Lung (tissue), 12 donors: ENCODE measurements around the gene PPIL1. TPM values are rescaled to one million over a fixed set of nuclear protein-coding genes. Genes with fewer than 3 reads are reported as not detected.

Experiments used
- ATAC-seq: fragments of 200-7000 bp; cut with Tn5 transposase; one replicate; pipeline ENCODE4 v1.9.1; 2020; ENCODE audit warnings: moderate number of reproducible peaks; ENCODE audit not compliant: insufficient read depth, low FRiP score
- DNase-seq, 3 donors: peaks; one replicate each; pipeline ENCODE4 v3.0.0-alpha.2; 2013 to 2017
- H3K27ac ChIP-seq, 2 donors: one replicate each; pipeline ENCODE4 v1.5.1; 2013; ENCODE audit warnings: mild to moderate bottlenecking in 2 of 2, moderate library complexity in 2 of 2, control low read depth in 1 of 2, inconsistent platforms in 1 of 2, low read depth in 1 of 2, low read length in 1 of 2
- H3K27me3 ChIP-seq, 3 donors: one replicate each; pipeline ENCODE4 v1.5.1; 2013; ENCODE audit warnings: low read length in 2 of 3; ENCODE audit not compliant: control insufficient read depth in 3 of 3, insufficient read depth in 3 of 3
- H3K36me3 ChIP-seq, 4 donors: one replicate each; pipeline ENCODE4 v1.5.1; 2013; ENCODE audit warnings: low read length in 4 of 4, mild to moderate bottlenecking in 1 of 4, moderate library complexity in 1 of 4; ENCODE audit not compliant: control insufficient read depth in 4 of 4, insufficient read depth in 4 of 4
- H3K4me1 ChIP-seq, 5 donors: one replicate each; pipeline ENCODE4 v1.5.1; 2013; ENCODE audit warnings: low read length in 5 of 5, mild to moderate bottlenecking in 2 of 5, moderate library complexity in 1 of 5; ENCODE audit not compliant: control insufficient read depth in 5 of 5, insufficient read depth in 5 of 5
- H3K4me3 ChIP-seq: one replicate; pipeline ENCODE4 v1.5.1; 2013; ENCODE audit warnings: mild to moderate bottlenecking, control low read depth, moderate library complexity
- H3K9ac ChIP-seq, 2 donors: one replicate each; pipeline ENCODE4 v1.5.1; 2013; ENCODE audit warnings: low read length in 2 of 2, control low read depth in 1 of 2; ENCODE audit not compliant: insufficient read depth in 1 of 2
- H3K9me3 ChIP-seq, 4 donors: one replicate each; pipeline ENCODE4 v1.5.1; 2013; ENCODE audit warnings: low read length in 3 of 4, mild to moderate bottlenecking in 1 of 4, moderate library complexity in 1 of 4; ENCODE audit not compliant: control insufficient read depth in 4 of 4, insufficient read depth in 3 of 4
- WGBS, 2 donors: extraction: QIAGEN DNeasy Blood & Tissue Kit; methylation state at CpG; one replicate each; pipeline ENCODE4 v1.1.7; 2013; 5-methylcytosine and 5-hydroxymethylcytosine counted together
- polyA plus RNA-seq, 2 donors: library from polyadenylated mRNA; stranded (reverse); fragments of 200-250 nt; gene quantifications; one replicate each; pipeline ENCODE4 v1.2.1, GENCODE V29; 2013
- total RNA-seq, 2 donors: library from RNA; depleted of rRNA in 1 of 2; stranded (reverse); fragments of >200 nt in 1 of 2; gene quantifications; one replicate each; pipeline ENCODE4 v1.2.1, GENCODE V29; 2014 to 2021
- TF ChIP-seq, protein P1 (sequence below): IDR thresholded peaks from 2 replicates; pipeline ENCODE4 v1.5.1; 2012; ENCODE audit warnings: mild to moderate bottlenecking; ENCODE audit errors: control extremely low read depth, extremely low read depth
- donor health status: control.
- donor health status: control.
- donor health status: Bipolar disorder and iron deficiency.
- donor health status: healthy.
- donor health status: DM: yes; HTN: yes; CAD: no.

PPIL1 gene
- total and polyA plus RNA-seq, 4 donors, result 12.3 to 30.2 (median 20.1) TPM

DNA sequence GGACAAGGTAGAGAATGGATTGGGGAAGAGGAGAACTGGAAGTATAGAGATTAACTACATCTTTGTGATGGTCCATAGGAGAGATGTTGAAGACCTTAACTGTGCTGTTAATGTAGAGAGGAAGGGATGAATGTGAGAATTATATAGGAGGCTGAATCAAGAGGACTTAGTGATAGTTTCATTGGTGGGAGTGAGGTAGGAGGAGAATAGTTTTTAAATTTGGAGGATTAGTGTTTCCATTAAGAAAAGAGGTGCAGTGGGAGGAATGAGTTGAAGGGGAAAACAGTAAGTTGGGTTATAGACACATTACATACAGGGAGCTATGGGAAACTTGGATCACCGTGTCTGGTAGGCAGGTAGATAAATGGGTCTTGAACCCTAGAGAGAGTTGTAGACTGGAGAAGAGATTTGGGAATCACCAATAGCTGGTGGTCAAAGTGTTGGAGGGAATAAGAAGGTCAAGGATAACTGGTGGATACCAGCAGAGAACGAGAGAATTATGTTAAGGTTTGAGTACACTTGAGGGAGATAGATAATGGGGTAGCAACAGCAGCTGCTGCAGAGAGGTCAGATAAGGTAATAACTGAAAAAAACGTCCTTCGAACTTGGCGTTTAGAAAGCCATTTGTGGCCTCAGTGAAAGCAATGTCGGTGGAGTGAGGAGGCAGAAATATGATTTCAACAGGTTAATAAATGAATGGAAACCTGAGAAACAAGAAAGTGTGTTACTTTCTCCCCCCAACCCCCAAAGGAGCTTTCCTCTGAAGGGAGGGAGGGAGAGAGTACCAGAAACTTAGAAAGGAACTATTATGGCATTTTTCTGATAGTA is 14.3 kb upstream of the PPIL1 start:
- Histone ChIP-seq H3K4me1 (peaks cover 0 to 19% (median 9%) of the 10 kb centered on the region in 5 donors), H3K36me3 (peaks cover 0 to 2% (median 0%) of the 10 kb centered on the region in 4 donors), H3K9me3 (no peaks in the 10 kb centered on the region), H3K9ac (no peak overlapping the region), H3K4me3 (no peak overlapping the region), H3K27me3 (no peaks in the 10 kb centered on the region), H3K27ac (no peak overlapping the region)
- WGBS, 2 donors, result 47 to 69% methylated on average over 6 of the region's 6 CpGs
- TF ChIP-seq, protein P1, sequence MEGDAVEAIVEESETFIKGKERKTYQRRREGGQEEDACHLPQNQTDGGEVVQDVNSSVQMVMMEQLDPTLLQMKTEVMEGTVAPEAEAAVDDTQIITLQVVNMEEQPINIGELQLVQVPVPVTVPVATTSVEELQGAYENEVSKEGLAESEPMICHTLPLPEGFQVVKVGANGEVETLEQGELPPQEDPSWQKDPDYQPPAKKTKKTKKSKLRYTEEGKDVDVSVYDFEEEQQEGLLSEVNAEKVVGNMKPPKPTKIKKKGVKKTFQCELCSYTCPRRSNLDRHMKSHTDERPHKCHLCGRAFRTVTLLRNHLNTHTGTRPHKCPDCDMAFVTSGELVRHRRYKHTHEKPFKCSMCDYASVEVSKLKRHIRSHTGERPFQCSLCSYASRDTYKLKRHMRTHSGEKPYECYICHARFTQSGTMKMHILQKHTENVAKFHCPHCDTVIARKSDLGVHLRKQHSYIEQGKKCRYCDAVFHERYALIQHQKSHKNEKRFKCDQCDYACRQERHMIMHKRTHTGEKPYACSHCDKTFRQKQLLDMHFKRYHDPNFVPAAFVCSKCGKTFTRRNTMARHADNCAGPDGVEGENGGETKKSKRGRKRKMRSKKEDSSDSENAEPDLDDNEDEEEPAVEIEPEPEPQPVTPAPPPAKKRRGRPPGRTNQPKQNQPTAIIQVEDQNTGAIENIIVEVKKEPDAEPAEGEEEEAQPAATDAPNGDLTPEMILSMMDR, result no peak
- ATAC-seq (no peak), DNase-seq (no peak)

DNA sequence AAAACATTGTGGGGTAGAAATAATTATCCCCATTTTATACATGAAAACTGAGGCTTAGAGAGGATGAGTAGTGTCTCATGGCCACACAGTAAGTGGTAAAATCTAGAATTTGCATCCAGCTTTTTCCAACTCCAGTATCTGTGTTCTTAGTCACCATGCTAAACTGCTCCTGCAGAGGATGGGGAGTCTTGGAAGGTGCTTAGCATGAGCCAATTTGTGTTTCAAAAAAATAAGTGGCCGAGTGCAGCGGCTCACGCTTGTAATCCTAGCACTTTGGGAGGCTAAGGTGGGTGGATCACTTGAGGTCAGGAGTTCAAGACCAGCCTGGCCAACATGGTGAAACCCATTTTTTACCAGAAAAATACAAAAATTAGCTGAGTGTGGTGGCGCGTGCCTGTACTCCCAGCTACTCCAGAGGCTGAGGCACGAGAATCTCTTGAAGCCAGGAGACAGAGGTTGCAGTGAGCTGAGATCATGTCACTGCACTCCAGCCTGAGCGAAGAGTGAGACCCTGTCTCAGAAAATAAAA is 13.6 kb upstream of the PPIL1 start:
- DNase-seq (no peak), ATAC-seq (no peak)
- Histone ChIP-seq H3K36me3 (peaks cover 0 to 2% (median 0%) of the 10 kb centered on the region in 4 donors), H3K27ac (no peak overlapping the region), H3K9me3 (no peaks in the 10 kb centered on the region), H3K4me1 (peaks cover 0 to 19% (median 9%) of the 10 kb centered on the region in 5 donors), H3K27me3 (no peaks in the 10 kb centered on the region), H3K4me3 (no peak overlapping the region), H3K9ac (no peak overlapping the region)
- TF ChIP-seq, protein P1, result no peak
- WGBS, 2 donors, result 93 to 98% methylated on average over 7 of the region's 7 CpGs

DNA sequence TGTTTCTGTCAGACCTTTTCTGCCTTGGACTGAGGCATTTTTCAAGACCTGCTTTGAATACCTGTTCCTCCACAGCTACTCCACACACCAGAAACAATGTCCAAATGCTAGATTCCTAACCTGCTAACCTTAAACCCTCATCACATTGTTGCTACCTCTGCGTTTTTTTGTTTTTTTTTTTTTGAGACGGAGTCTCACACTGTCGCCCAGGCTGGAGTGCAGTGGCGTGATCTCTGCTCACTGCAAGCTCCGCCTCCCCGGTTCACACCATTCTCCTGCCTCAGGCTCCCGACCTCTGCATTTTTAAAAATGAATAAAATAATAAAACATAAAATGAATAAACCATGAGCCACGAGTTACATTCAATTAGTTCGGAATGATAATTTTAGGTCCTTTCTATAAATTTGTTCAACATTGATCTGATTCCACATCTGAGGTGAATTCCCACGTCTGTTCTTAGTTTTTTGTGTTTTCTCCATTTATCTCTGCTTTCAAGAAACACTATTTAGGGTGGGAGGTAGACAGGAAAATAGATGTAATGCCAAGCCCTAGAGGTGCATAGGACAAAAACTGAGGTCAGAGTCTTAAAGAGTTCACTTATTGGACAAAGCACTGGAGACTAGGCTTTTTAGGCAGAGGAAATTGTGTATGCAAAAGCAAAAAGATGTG is 12.5 kb upstream of the PPIL1 start:
- Histone ChIP-seq H3K4me1 (peaks cover 0 to 19% (median 9%) of the 10 kb centered on the region in 5 donors), H3K9me3 (no peaks in the 10 kb centered on the region), H3K36me3 (peaks cover 0 to 2% (median 0%) of the 10 kb centered on the region in 4 donors), H3K27ac (no peak overlapping the region), H3K9ac (peak overlapping the region in 1 of 2 donors; percentile 45), H3K27me3 (no peaks in the 10 kb centered on the region), H3K4me3 (no peak overlapping the region)
- 78 to 86% methylated on average over 10 of the region's 10 CpGs for WGBS, 2 donors
- no peak for ATAC-seq
- DNase-seq, result no peak
- TF ChIP-seq, protein P1, result no peak
